HepG2 (cell line): ENCODE results near the gene FAF2. TPM values are rescaled to one million over a fixed set of nuclear protein-coding genes. Genes with fewer than 3 reads are reported as not detected.

ENCODE experiments used
- AGO2 ChIP-seq: fragments of 200-400 bp; formaldehyde crosslinking; optimal IDR thresholded peaks from 2 replicates; pipeline ENCODE3; 2017; ENCODE audit warnings: mild to moderate bottlenecking, low read depth, low read length, moderate library complexity
- GZF1 ChIP-seq: sonication (generic); formaldehyde crosslinking; IDR thresholded peaks from 2 replicates; pipeline ENCODE4 v1.5.1; 2020; ENCODE audit warnings: mild to moderate bottlenecking, missing genetic modification reagents
- HDAC1 ChIP-seq: sonication (generic); formaldehyde crosslinking; IDR thresholded peaks from 2 replicates; pipeline ENCODE4 v1.5.1; 2020; ENCODE audit warnings: mild to moderate bottlenecking, missing genetic modification reagents
- MTF1 ChIP-seq: sonication (generic); formaldehyde crosslinking; IDR thresholded peaks from 2 replicates; pipeline ENCODE4 v1.5.0; 2020; ENCODE audit warnings: missing genetic modification reagents
- POLR2G ChIP-seq: fragments of 200-400 bp; formaldehyde crosslinking; IDR thresholded peaks from 2 replicates; pipeline ENCODE4 v1.6.1; 2018; ENCODE audit warnings: mild to moderate bottlenecking, low read depth, low read length, moderate library complexity
- RBM22 ChIP-seq: fragments of 200-400 bp; formaldehyde crosslinking; optimal IDR thresholded peaks from 2 replicates; pipeline ENCODE3; 2017; ENCODE audit warnings: mild to moderate bottlenecking, low read length, moderate library complexity
- RNF2 ChIP-seq: fragments of 450-650 bp; conservative IDR thresholded peaks from 2 replicates; pipeline ENCODE4 v1.6.1; 2016; ENCODE audit warnings: low read depth
- RXRB ChIP-seq: IDR thresholded peaks from 2 replicates; pipeline ENCODE4 v1.6.1; 2016; ENCODE audit warnings: borderline replicate concordance, missing genetic modification reagents, missing compliant biosample characterization
- SALL1 ChIP-seq: sonication (generic); formaldehyde crosslinking; IDR thresholded peaks from 2 replicates; pipeline ENCODE4 v1.8.0; 2022; ENCODE audit warnings: mild to moderate bottlenecking, missing genetic modification reagents
- ZBTB34 ChIP-seq: sonication (generic); formaldehyde crosslinking; IDR thresholded peaks from 2 replicates; pipeline ENCODE4 v1.8.0; 2022; ENCODE audit warnings: mild to moderate bottlenecking, missing genetic modification reagents
- ZNF33B ChIP-seq: sonication (generic); formaldehyde crosslinking; IDR thresholded peaks from 2 replicates; pipeline ENCODE4 v1.5.1; 2020; ENCODE audit warnings: mild to moderate bottlenecking, missing genetic modification reagents
- ZNF501 ChIP-seq: sonication (generic); formaldehyde crosslinking; IDR thresholded peaks from 2 replicates; pipeline ENCODE4 v1.5.1; 2020; ENCODE audit warnings: mild to moderate bottlenecking, moderate library complexity, missing genetic modification reagents
- ZNF569 ChIP-seq: sonication (generic); formaldehyde crosslinking; IDR thresholded peaks from 2 replicates; pipeline ENCODE4 v1.5.0; 2020; ENCODE audit warnings: mild to moderate bottlenecking, missing genetic modification reagents, moderate library complexity, borderline replicate concordance
- ZNF629 ChIP-seq: sonication (generic); formaldehyde crosslinking; conservative IDR thresholded peaks from 2 replicates; pipeline ENCODE4 v1.5.0; 2020; ENCODE audit warnings: missing genetic modification reagents
- ZNF788 ChIP-seq: sonication (generic); formaldehyde crosslinking; IDR thresholded peaks from 2 replicates; pipeline ENCODE4 v1.5.0; 2020; ENCODE audit warnings: mild to moderate bottlenecking, missing genetic modification reagents, borderline replicate concordance
- polyA plus RNA-seq, 8 experiments: library from polyadenylated mRNA; depleted of rRNA in 3 of 8; stranded (reverse) in 7 of 8; unstranded in 1 of 8; fragments of >200 nt; fragmentation: Illumina TruSeq in 4 of 8; extraction: Trizol in 4 of 8; gene quantifications; 2 replicates each; pipeline versions ENCODE4 v1.2.1 to v1.2.3, GENCODE V29; 2011 to 2016; ENCODE audit warnings: low read depth in 4 of 8, missing spikeins in 1 of 8, mixed read lengths in 1 of 8; ENCODE audit not compliant: insufficient read depth in 1 of 8
- total RNA-seq, 5 experiments: library from RNA; depleted of rRNA; stranded (reverse); fragments of >200 nt; fragmentation: Illumina TruSeq; extraction: Trizol; gene quantifications; 2 replicates each; pipeline ENCODE4 v1.2.3, GENCODE V29; 2016; ENCODE audit warnings: low read depth in 1 of 5
- TF ChIP-seq, protein P1 (sequence below): sonication (generic); formaldehyde crosslinking; IDR thresholded peaks from 2 replicates; pipeline ENCODE4 v1.9.0; 2021; ENCODE audit warnings: missing genetic modification reagents, borderline replicate concordance
- TF ChIP-seq, protein P2 (sequence below): sonication (generic); formaldehyde crosslinking; IDR thresholded peaks from 2 replicates; pipeline ENCODE4 v1.8.0; 2022; ENCODE audit warnings: missing genetic modification reagents, mild to moderate bottlenecking, moderate library complexity, borderline replicate concordance
- TF ChIP-seq, protein P3 (sequence below): IDR thresholded peaks from 2 replicates; pipeline ENCODE4 v1.4.0; 2020; ENCODE audit warnings: mild to moderate bottlenecking, missing genetic modification reagents

Gene FAF2
- total and polyA plus RNA-seq, 2 of the 13 experiments (the other 11 are each of a cell fraction or from before 2014, with no cell fraction given), result 27.8 to 34.3 TPM

GRCh38 chr5:176533894-176534611 is 85.9 kb downstream of the FAF2 start (continued):
- TF ChIP-seq ZNF788 (CRISPR knock-in tag) (peak; percentile 38; the same call in 1 of the 2 replicates), RBM22 (peak; percentile 66), HDAC1 (CRISPR knock-in tag) (peak; percentile 47; the same call in 1 of the 2 replicates), ZNF569 (CRISPR knock-in tag) (no peak), POLR2G (peak; percentile 46; the same call in 1 of the 2 replicates), SALL1 (CRISPR knock-in tag) (0 out of 2 replicates have a peak, but pooled peaks have one; percentile 28), GZF1 (no peak), RNF2 (no peak), ZNF629 (CRISPR knock-in tag) (peak; percentile 67), ZNF33B (CRISPR knock-in tag) (0 out of 2 replicates have a peak, but pooled peaks have one; percentile 12), ZBTB34 (CRISPR knock-in tag) (peak; percentile 44; the same call in 1 of the 2 replicates), AGO2 (peak; percentile 56), MTF1 (no peak), RXRB (CRISPR knock-in tag) (no peak), ZNF501 (CRISPR knock-in tag) (0 out of 2 replicates have a peak, but pooled peaks have one; percentile 24)
- TF ChIP-seq, protein P1, sequence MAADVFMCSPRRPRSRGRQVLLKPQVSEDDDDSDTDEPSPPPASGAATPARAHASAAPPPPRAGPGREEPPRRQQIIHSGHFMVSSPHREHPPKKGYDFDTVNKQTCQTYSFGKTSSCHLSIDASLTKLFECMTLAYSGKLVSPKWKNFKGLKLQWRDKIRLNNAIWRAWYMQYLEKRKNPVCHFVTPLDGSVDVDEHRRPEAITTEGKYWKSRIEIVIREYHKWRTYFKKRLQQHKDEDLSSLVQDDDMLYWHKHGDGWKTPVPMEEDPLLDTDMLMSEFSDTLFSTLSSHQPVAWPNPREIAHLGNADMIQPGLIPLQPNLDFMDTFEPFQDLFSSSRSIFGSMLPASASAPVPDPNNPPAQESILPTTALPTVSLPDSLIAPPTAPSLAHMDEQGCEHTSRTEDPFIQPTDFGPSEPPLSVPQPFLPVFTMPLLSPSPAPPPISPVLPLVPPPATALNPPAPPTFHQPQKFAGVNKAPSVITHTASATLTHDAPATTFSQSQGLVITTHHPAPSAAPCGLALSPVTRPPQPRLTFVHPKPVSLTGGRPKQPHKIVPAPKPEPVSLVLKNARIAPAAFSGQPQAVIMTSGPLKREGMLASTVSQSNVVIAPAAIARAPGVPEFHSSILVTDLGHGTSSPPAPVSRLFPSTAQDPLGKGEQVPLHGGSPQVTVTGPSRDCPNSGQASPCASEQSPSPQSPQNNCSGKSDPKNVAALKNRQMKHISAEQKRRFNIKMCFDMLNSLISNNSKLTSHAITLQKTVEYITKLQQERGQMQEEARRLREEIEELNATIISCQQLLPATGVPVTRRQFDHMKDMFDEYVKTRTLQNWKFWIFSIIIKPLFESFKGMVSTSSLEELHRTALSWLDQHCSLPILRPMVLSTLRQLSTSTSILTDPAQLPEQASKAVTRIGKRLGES (CRISPR knock-in tag), result no peak
- TF ChIP-seq, protein P2, sequence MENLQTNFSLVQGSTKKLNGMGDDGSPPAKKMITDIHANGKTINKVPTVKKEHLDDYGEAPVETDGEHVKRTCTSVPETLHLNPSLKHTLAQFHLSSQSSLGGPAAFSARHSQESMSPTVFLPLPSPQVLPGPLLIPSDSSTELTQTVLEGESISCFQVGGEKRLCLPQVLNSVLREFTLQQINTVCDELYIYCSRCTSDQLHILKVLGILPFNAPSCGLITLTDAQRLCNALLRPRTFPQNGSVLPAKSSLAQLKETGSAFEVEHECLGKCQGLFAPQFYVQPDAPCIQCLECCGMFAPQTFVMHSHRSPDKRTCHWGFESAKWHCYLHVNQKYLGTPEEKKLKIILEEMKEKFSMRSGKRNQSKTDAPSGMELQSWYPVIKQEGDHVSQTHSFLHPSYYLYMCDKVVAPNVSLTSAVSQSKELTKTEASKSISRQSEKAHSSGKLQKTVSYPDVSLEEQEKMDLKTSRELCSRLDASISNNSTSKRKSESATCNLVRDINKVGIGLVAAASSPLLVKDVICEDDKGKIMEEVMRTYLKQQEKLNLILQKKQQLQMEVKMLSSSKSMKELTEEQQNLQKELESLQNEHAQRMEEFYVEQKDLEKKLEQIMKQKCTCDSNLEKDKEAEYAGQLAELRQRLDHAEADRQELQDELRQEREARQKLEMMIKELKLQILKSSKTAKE, result peak; percentile 22; the same call in 1 of the 2 replicates
- TF ChIP-seq, protein P3, sequence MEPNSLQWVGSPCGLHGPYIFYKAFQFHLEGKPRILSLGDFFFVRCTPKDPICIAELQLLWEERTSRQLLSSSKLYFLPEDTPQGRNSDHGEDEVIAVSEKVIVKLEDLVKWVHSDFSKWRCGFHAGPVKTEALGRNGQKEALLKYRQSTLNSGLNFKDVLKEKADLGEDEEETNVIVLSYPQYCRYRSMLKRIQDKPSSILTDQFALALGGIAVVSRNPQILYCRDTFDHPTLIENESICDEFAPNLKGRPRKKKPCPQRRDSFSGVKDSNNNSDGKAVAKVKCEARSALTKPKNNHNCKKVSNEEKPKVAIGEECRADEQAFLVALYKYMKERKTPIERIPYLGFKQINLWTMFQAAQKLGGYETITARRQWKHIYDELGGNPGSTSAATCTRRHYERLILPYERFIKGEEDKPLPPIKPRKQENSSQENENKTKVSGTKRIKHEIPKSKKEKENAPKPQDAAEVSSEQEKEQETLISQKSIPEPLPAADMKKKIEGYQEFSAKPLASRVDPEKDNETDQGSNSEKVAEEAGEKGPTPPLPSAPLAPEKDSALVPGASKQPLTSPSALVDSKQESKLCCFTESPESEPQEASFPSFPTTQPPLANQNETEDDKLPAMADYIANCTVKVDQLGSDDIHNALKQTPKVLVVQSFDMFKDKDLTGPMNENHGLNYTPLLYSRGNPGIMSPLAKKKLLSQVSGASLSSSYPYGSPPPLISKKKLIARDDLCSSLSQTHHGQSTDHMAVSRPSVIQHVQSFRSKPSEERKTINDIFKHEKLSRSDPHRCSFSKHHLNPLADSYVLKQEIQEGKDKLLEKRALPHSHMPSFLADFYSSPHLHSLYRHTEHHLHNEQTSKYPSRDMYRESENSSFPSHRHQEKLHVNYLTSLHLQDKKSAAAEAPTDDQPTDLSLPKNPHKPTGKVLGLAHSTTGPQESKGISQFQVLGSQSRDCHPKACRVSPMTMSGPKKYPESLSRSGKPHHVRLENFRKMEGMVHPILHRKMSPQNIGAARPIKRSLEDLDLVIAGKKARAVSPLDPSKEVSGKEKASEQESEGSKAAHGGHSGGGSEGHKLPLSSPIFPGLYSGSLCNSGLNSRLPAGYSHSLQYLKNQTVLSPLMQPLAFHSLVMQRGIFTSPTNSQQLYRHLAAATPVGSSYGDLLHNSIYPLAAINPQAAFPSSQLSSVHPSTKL (CRISPR knock-in tag), result 0 out of 2 replicates have a peak, but pooled peaks have one; percentile 13
